Motor neuron (in vitro differentiated cells): ENCODE results near the gene LCAT. TPM values are rescaled to one million over a fixed set of nuclear protein-coding genes. Genes with fewer than 3 reads are reported as not detected.
A peak's percentile ranks its signal among the peaks of the same experiment; 100 is the strongest.

Source experiments
- ATAC-seq, 8 experiments: fragments of 200-7000 bp; cut with Tn5 transposase; replicated peaks in 6 of 8; 2 replicates each; pipeline ENCODE4 v1.8.0; 2021; ENCODE audit warnings: mild to moderate bottlenecking in 8 of 8, moderate library complexity in 8 of 8
- H3K27ac ChIP-seq, 2 donors: fragments of 250-450 bp; sonication (Bioruptor Pico); 2 replicates each; pipeline ENCODE4 v1.9.0; 2021; ENCODE audit warnings: antibody characterized with exemption in 2 of 2, mild to moderate bottlenecking in 2 of 2, moderate library complexity in 1 of 2
- H3K4me1 ChIP-seq, 2 donors: fragments of 250-450 bp; sonication (Bioruptor Pico); replicated peaks in 1 of 2; 2 replicates each; pipeline ENCODE4 v1.6.1; 2021; ENCODE audit warnings: antibody characterized with exemption in 2 of 2, mild to moderate bottlenecking in 2 of 2, moderate library complexity in 1 of 2
- H3K4me3 ChIP-seq, 5 donors: fragments of 250-450 bp; sonication (Bioruptor Pico); 2 replicates each; pipeline ENCODE4 v1.9.0; 2021; ENCODE audit warnings: antibody characterized with exemption in 5 of 5, mild to moderate bottlenecking in 5 of 5, moderate library complexity in 4 of 5
- WGBS, 10 experiments: fragments of 450-650 bp; shearing (Covaris generic); methylation state at CpG; one replicate each; pipeline ENCODE4 v1.0.0; 2022; 5-methylcytosine and 5-hydroxymethylcytosine counted together
- in situ Hi-C, 9 experiments: fragments of 400-800 bp; cut with MboI; loops; one replicate each; pipeline ENCODE4 v1.15.0; 2021; ENCODE audit warnings: low sequenced_read_pairs in 9 of 9, low pct_unique_long_range_greater_than_20kb in 2 of 9; ENCODE audit not compliant: unreplicated experiment in 9 of 9
- total RNA-seq, 8 experiments: library from RNA; unstranded; fragments of 300-600 nt; gene quantifications; 2 replicates each; pipeline versions ENCODE4 v1.2.3 to v1.2.4, GENCODE V29; 2022

LCAT gene, protein sequence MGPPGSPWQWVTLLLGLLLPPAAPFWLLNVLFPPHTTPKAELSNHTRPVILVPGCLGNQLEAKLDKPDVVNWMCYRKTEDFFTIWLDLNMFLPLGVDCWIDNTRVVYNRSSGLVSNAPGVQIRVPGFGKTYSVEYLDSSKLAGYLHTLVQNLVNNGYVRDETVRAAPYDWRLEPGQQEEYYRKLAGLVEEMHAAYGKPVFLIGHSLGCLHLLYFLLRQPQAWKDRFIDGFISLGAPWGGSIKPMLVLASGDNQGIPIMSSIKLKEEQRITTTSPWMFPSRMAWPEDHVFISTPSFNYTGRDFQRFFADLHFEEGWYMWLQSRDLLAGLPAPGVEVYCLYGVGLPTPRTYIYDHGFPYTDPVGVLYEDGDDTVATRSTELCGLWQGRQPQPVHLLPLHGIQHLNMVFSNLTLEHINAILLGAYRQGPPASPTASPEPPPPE
- 10 to 100 TPM in 4 of 8 experiments, 1 to 10 TPM in 4; 3.2 to 20.0 (median 8.0) TPM for total RNA-seq

DNA sequence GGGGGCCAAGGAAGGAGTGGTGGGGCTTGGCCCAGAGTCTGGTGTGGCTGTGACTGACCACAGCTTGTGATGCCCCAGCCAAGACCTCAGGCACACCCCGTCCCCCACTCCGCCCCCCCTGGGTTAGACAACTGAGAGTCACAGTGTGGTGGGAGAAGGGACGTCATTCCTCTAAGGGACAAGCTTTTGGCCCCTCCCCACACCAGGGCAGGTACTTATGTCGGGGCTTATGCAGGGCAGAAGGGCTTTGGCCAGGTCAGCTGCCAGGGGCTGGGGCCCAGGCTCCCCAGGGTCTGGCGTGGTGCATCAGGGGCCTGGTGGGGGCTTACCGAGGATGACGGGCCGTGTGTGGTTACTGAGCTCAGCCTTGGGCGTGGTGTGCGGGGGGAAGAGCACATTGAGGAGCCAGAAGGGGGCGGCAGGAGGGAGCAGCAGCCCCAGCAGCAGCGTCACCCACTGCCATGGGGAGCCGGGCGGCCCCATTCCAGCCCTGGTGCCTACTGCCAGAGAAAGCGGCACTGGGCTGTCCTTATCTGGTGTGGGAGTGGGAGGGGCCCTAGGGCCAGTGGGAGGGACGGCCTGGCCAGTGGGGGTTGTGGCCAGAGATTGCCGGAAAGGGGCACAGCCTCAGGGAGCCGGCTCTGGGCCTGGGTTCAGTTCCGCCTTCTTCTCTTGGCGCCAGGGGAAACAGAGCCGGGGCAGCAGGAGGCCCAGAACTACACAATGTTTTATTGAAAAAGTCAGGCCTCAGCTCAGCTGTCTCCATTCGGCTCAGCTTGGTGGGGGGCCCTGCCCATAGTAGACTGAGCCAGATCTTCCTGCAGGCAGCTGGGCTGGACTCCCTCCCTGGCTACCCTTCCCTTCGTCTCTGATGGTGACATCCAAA, at the start of gene LCAT:
Gene LCAT, minus strand, starts transcription at position 502 of the 886 bp plus-strand sequence. Its CDS starts 19 bp downstream, at position 483.
- WGBS, 10 experiments: 10 to 60% (median 55%) methylated on average over 1 to 9 of the region's 23 CpGs; no CpG with 5 or more reads in 7 of the 10 experiments
- Histone ChIP-seq H3K4me3 (no peak within 1 kb of the TSS), H3K27ac (peak within 1 kb of the TSS in 1 of 2 donors; percentile 48), H3K4me1 (peaks cover 10 to 12% of the 10 kb centered on the region in 2 donors)
- ATAC-seq: peak; percentile 60 to 76 (median 68)
- in situ Hi-C loops: no loop called here

GRCh38 chr16:67993207-67994039, 49.5 kb upstream of the LCAT start:
- in situ Hi-C loops: loop anchor here in 1 of 9 experiments (10.0 kb wide), 1 partner anchor 231 kb away; no protein-coding TSS in a partner anchor
- Histone ChIP-seq H3K27ac (no peak overlapping the region), H3K4me3 (no peak overlapping the region), H3K4me1 (no peaks in the 10 kb centered on the region)
- peak; percentile 85 to 98 (median 94) for ATAC-seq
- WGBS, 10 experiments: no CpG with 5 or more reads among the region's 39 CpGs

DNA sequence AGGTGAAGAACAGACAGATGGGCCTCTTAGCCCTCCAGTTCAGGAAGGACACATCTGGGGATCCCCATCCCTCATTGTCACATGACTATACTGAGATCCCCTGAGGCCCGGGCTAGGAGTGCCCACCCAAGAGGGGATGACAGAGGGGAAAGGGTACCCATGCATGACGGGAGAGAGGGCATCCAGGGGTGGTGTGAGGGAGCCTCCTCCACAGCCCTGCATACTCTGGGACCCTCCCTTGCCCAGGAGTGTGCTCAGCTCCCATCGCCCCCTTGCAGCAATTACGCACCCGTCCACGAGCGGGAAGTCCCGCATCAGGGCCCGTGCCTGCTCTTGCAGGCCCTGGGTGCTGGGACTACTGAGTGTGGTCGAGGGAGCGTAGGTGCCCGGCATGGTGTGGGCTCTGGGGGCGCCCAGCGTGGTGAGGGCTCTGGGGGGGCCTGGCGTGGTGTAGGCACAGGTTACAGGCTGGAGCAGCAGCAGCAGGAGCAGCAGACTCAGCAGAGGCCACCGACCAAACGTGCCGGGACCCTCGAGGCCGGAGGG, 48.8 kb upstream of the LCAT start:
- H3K4me3 ChIP-seq: no peak overlapping the region
- in situ Hi-C loops: loop anchor here in 1 of 9 experiments (10.0 kb wide), 1 partner anchor 232 kb away; no protein-coding TSS in a partner anchor
- H3K4me1 ChIP-seq: no peaks in the 10 kb centered on the region
- no peak overlapping the region for H3K27ac ChIP-seq
- 60 to 100% (median 82%) methylated on average over 2 to 5 of the region's 20 CpGs; no CpG with 5 or more reads in 6 of the 10 experiments for WGBS, 10 experiments
- peak in 2 of 8 experiments; percentile 1 to 17 for ATAC-seq

- H3K27ac ChIP-seq: no peak overlapping the region
- 60 to 100% (median 75%) methylated on average over 1 to 5 of the region's 6 CpGs; no CpG with 5 or more reads in 4 of the 10 experiments for WGBS, 10 experiments
- no peak for ATAC-seq
- in situ Hi-C loops: loop anchor here in 1 of 9 experiments (10.0 kb wide), 1 partner anchor 235 kb away; no protein-coding TSS in a partner anchor
- H3K4me1 ChIP-seq: peaks cover 3 to 5% of the 10 kb centered on the region in 2 donors
- no peak overlapping the region for H3K4me3 ChIP-seq
These were observed 46.1 kb upstream of the LCAT start for GRCh38 chr16:67990018-67990386.

- in situ Hi-C loops: loop anchor here in 1 of 9 experiments (10.0 kb wide), 1 partner anchor 235 kb away; no protein-coding TSS in a partner anchor
- H3K27ac ChIP-seq: no peak overlapping the region
- no peak for ATAC-seq
- WGBS, 10 experiments: 27 to 93% (median 73%) methylated on average over 2 to 6 of the region's 8 CpGs; no CpG with 5 or more reads in 4 of the 10 experiments
- H3K4me3 ChIP-seq: no peak overlapping the region
- peaks cover 6 to 11% of the 10 kb centered on the region in 2 donors for H3K4me1 ChIP-seq
These were observed 45.5 kb upstream of the LCAT start for GRCh38 chr16:67989322-67990017.

GRCh38 chr16:67988675-67989074, 44.8 kb upstream of the LCAT start:
- in situ Hi-C loops: no loop called here
- 27 to 100% (median 65%) methylated on average over 1 to 3 of the region's 3 CpGs for WGBS, 10 experiments
- Histone ChIP-seq H3K4me1 (peaks cover 6 to 11% of the 10 kb centered on the region in 2 donors), H3K4me3 (no peak overlapping the region), H3K27ac (no peak overlapping the region)
- no peak for ATAC-seq

- H3K27ac ChIP-seq: no peak overlapping the region
- H3K4me1 ChIP-seq: peaks cover 6 to 11% of the 10 kb centered on the region in 2 donors
- ATAC-seq: no peak
- 62 to 81% (median 80%) methylated on average over 1 to 4 of the region's 11 CpGs; no CpG with 5 or more reads in 7 of the 10 experiments for WGBS, 10 experiments
- H3K4me3 ChIP-seq: no peak overlapping the region
- in situ Hi-C loops: no loop called here
These were observed 43.7 kb upstream of the LCAT start for GRCh38 chr16:67987460-67988160.

GRCh38 chr16:67986949-67987348, 43.0 kb upstream of the LCAT start:
- in situ Hi-C loops: no loop called here
- Histone ChIP-seq H3K4me1 (peaks cover 6 to 11% of the 10 kb centered on the region in 2 donors), H3K27ac (no peak overlapping the region), H3K4me3 (no peak overlapping the region)
- WGBS, 10 experiments: 70 to 100% (median 84%) methylated on average over 1 to 4 of the region's 5 CpGs; no CpG with 5 or more reads in 2 of the 10 experiments
- no peak for ATAC-seq

DNA sequence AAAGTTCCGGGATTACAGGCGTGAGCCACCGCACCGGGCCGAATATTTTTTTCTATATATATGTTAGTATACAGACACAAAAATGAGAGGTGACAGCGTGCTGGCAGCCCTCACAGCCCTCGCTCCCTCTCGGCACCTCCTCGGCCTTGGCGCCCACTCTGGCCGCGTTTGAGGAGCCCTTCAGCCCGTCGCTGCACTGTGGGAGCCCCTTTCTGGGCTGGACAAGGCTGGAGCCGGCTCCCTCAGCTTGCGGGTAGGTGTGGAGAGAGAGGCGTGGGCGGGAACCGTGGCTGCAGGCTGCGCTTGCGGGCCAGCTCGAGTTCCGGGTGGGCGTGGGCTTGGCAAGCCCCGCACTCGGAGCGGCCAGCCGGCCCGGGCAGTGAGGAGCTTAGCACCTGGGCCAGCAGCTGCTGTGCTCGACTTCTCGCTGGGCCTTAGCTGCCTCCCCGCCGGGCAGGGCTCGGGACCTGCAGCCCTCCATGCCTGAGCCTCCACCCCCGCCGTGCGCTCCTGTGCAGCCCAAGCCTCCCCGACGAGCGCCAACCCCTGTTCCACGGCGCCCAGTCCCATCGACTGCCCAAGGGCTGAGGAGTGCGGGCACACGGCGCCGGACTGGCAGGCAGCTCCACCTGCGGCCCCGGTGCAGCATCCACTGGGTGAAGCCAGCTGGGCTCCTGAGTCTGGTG, 38.2 kb upstream of the LCAT start:
- H3K4me3 ChIP-seq: no peak overlapping the region
- in situ Hi-C loops: no loop called here
- no peak overlapping the region for H3K27ac ChIP-seq
- peaks cover 6 to 11% of the 10 kb centered on the region in 2 donors for H3K4me1 ChIP-seq
- WGBS, 10 experiments: 85 to 100% (median 94%) methylated on average over 2 to 9 of the region's 49 CpGs; no CpG with 5 or more reads in 5 of the 10 experiments
- no peak for ATAC-seq

DNA sequence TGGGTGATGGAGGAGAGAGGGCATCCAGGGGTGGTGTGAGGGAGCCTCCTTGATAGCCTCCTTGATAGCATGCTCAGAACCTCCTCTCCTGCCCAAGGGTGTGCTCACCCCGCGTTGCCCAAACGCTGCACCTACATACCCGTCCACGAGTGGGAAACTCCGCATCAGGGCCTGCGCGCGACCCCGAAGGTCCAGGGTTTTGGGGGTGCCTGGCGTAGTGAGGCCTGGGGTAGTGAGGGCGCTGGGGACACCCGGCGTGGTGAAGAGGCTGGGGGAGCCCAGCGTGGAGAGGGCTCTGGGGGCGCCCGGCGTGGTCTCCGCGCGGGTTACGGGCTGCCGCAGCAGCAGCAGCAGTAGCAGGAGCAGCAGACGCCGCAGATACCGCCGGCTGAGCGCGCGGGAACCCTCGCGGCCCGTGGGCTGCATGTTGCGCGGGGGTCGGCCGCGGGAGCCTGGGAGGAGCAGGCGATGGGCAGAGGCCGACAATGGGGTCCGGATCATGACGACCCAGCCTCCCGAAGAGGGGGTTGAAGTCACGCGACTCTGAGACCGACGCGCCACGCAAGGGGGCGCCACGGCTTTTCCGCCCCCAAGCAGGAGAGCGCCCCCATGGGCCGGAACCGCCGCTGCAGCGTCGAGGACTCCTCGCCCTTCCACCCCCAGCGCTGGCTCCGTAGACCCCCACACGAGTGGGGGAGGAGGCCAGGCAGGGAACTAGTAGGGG, 36.2 kb upstream of the LCAT start, which contains the start of gene DPEP3:
Gene DPEP3, minus strand, starts transcription at position 545 of the 724 bp plus-strand sequence. Its CDS starts 119 bp downstream, at position 426.
- no peak for ATAC-seq
- in situ Hi-C loops: no loop called here
- 88 to 100% (median 90%) methylated on average over 1 to 22 of the region's 62 CpGs; no CpG with 5 or more reads in 7 of the 10 experiments for WGBS, 10 experiments
- Histone ChIP-seq H3K27ac (no peak within 1 kb of the TSS), H3K4me1 (peaks cover 5 to 7% of the 10 kb centered on the region in 2 donors), H3K4me3 (no peak within 1 kb of the TSS)
